ENCODE measurements around the gene FN3KRP.
A peak's percentile ranks its signal among the peaks of the same experiment; 100 is the strongest.

FN3KRP gene

GRCh38 chr17:82687871-82688270 lies 28.6 kb upstream of the FN3KRP start:
- DNase-seq, result no peak

DNA sequence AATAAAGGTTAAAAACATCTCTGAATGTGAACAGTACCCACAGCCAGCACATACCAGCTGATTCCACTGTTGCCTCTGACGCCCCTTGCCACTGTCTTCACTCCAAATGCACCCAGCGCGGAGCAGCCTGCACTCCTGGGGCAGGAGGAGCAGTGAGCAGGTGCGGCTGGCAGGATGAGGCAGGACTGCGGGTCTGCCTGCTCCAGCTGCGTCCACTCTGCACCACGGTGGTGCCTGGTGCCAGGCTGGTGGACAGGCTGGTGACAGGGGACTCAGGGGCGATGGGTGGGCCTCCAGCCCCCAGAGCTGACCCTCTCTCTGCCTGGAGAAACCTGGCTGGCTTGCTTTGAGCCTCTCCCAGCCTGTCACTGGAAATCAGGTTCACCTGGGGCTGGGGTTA lies 27.4 kb upstream of the FN3KRP start:
- no peak for DNase-seq

GRCh38 chr17:82690786-82691489 lies 25.6 kb upstream of the FN3KRP start:
- DNase-seq, result no peak

- DNase-seq, result no peak
Measured at GRCh38 chr17:82691714-82692113, 24.8 kb upstream of the FN3KRP start.

DNA sequence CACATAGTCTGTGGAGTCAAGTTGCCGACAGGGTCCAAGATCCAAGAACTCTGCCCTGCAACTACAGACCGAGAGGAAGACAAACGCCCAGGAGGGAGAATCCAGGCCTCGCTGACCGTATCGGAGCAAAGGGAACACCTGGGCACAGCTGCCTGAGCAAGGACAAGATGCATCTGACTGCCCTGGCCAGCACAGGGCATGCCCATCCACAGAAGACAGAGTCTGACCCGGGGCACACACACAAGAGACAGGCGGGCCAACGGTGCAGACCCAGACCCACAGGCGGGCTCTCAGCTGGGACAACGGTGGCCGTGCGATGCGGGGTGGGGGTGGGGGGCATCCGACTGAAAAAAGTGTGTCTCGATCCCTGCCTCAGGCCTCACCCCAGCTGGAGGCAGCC lies 24.2 kb upstream of the FN3KRP start:
- no peak for DNase-seq

DNA sequence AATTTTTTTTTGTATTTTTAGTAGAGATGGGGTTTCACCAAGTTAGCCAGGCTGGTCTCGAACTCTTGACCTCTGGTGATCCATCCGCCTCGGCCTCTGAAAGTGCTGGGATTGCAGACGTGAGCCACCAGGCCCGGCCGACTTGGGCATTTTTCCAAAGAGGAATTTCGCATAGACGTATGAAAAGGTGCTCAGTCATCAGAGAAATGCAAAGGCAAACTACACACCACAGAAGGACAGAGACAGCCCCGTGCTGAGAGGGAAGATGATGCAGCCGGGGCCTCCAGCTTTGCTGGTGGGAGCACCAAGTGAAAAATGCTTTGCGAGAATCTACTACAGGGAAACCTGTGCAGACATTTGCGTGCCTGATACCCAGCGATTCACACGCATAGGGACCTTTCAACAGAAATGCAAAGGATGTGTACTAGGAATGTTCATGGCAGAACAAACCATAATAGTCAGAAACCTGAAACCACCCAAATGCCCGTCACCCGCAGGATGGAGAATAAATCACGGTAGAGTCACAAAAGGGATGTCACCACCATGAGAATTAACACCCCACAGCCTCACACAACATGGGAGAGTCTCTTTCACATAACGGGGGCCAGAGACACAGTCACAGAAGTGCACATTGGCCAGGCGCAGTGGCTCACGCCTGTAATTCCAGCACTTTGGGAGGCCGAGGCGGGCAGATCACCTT lies 23.2 kb upstream of the FN3KRP start:
- DNase-seq, result no peak

- DNase-seq, result no peak
Measured at GRCh38 chr17:82694647-82695046, 21.9 kb upstream of the FN3KRP start.

DNA sequence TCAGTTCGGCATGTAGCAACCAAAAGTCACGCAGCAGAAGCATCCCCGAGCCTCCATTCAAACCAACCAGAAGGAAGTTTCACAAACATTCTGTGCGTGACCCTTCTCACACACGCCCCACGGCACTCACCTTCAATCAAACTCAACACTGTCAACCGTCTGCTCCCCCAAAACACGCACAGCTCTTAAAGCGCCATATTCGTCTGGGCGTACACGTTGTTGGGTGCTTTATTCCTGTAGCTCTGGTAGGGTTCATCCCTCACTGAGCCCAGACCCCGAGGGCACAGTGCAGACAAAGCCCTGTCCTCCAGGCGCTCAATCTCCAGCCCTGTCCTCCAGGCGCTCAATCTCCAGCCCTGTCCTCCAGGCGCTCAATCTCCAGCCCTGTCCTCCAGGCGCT lies 20.2 kb upstream of the FN3KRP start:
- DNase-seq, result no peak

- no peak for DNase-seq
Measured at GRCh38 chr17:82696916-82697807, 19.3 kb upstream of the FN3KRP start.

- DNase-seq, result no peak
Measured at GRCh38 chr17:82697808-82698064, 18.8 kb upstream of the FN3KRP start.

GRCh38 chr17:82698065-82698973 lies 18.2 kb upstream of the FN3KRP start, which contains the start of gene RAB40B:
Gene RAB40B, minus strand, starts transcription at chr17:82698698. Its CDS starts 102 bp downstream, at chr17:82698596.
- DNase-seq, result peak; percentile 96

GRCh38 chr17:82698974-82699442 lies 17.5 kb upstream of the FN3KRP start:
- no peak for DNase-seq

DNA sequence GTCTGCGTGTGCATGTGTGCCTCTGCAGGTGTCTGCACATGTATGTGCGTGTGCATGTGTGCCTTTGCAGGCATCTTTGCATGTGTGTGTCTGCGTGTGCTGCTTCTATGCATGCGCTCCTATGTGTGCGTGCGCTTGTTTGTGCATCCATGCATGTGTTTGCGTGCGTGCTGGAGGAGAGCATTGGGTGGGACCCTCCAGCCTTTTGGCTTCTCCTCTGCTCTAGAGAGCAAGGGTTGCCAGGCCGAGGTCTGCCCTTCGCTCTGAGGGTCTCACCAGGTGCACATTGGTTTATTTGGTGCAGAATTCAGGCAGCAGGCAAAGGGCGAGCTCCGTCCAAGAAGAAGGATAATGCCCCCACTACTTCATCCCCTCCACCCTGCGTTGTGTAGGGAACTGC lies 17.0 kb upstream of the FN3KRP start:
- no peak for DNase-seq

DNA sequence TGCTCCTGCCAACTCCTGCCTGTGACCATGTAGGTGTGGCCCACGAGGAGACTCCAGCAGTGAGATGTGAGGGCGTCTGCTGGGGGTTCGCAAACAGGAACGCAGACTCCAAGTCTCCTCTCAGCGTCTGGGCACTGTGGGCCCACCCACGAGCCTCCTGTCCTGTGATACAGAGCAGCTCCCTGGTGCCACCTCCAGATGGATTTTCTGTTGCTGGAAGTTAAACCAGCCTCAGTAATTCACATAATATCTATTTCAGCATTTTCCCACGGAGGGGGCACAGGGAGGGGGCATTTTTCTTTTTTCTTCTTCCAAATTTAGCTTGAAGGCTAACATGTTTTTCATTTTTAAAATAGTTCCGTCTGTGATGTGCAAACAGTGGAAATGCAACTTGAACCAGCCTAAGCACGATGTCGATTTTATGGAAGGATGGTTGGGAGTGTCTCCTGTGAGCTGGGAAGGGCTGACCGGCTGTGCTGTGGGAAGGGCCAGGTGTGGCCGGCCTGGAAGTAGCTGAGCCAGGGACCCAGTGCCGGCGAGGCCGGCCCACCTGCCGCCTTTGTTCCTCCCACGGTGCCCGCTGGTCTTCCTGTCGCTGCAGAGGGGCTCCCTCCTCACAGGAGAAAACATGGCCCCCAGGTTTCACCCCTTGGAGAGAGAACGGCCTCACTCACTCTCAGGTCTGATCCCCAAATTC lies 14.1 kb upstream of the FN3KRP start:
- no peak for DNase-seq

DNA sequence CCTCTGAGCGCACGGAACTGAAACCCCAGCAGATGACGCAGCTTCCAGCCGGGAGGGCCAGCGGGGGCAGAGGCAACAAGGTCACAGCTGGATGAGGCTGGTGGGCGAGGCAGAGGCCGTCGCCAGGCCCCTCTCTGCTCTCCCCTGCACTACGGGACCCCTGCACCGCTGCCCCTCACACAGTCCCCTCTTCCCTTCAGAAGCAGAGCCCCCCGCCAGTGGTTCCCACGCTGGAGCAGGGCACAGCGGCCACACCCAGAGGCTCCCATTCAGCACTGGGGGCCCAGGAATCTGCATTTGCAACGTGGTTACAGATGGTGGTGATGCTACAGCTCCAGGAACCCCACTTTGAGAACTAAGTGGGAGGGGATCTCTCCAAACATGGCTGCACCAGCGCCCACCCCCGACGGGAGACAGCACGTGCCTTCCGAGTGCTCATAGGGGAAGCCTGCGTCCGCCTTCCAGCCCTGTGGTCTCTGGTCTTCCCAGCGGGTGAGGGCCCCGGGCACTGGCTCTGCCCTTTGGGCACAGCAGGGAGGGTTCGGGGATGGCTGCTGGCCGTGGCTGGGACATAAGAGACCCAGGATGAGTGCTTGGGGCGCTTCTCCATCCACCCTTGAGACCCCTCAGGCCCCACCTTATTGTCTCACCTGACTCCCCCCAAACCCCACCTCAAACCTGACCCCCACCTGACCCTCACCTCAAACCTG lies 13.3 kb upstream of the FN3KRP start:
- DNase-seq, result no peak

DNA sequence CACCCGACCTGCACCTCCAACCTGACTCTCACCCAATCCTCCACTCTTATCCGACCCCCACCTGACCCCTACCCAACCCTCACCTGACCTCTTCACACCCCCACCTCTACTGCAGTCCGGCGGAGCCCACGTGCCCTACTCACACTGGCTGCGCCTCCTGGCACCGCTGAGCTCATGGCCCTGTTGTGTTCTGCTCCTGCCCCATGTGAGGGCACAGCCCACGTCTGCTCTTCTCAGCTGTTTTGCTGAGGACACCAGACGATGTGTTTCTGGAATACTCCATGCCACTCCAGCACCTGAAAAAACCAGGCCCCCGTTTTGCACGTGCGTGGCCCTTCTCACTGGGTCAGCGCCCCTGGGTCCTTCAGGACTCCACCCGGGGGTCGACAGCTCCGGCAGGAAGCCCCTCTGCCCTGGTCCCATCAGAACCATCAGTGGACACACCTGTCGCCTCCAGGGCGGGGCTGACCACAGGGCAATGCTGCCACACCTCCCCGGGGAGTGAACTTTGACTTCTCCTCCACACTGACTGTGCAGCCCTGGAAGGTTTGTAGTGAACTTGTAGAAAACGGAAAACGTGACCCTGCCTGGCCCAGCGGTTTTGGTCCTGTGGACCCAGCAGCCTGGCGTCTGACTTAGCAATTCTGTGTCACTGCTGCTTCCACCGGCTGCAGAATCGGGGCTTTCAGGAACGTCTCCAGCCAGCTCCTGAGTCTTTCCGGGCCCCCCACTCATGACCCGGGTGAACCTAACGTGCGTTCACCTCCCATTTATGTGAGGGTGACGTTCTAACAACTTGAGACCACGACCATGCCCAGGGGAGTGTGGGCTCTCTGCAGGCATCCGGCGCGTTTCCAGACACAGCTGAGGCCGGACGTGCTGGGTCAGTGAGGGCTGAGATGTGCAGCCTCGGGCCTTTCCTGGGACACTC lies 12.3 kb upstream of the FN3KRP start:
- no peak for DNase-seq

DNA sequence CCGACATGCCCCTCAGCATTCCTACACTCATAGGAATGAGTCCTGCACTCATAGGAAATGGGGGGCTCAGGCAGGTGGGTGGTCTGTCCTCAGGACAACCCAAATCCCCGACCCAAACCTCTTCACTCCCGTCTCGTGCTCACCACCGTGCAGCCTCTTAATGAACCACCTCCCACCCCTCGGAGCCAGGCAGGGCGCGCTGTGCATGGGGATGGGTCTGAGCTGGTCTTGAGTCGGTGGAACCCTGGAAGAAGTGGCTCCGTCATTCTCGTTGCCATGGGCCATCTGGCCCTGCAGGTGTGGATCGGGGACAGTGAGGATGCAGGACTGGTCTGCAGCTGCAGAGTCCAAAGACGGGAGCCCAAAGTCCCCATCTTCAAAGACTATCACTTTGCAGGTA lies 11.6 kb upstream of the FN3KRP start:
- no peak for DNase-seq

GRCh38 chr17:82705756-82706155 lies 10.8 kb upstream of the FN3KRP start:
- DNase-seq, result no peak

DNA sequence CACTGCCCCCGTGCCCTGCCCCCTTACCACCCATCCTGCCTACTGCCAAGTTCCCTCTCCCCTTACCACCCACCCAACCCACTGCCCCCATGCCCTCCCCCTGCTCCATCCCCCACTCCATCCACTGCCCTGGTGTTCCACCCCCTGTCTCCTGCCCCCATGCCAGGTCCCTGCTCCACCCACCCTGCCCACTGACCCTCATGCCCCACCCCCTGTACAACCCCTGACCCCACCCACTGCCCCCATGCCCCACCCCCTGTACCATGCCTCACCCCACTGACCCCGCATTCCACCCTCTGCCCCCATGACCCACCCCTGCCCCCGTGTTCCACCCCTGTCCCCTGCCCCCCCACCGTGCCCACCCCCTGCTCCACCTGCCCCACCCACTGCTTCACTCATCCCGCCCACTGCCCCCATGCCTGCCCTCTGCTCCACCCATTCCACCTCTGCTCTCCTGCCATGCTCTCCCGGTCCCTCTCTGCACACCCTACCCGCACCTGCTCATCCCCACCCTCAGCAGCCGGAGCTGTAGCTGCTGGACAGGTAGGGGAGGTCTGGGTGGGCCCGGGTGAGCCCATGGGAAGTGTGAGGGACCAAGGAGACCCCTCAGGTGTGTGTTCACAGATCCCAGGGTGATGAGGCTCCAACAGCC lies 7.4 kb upstream of the FN3KRP start:
- DNase-seq, result no peak
